WERI-Rb-1 (cell line): ENCODE measurements around the gene FAM168B.

Experiments used
- DNase-seq: peaks from one replicate; pipeline ENCODE4 v3.0.0-alpha.2; 2020
- H3K27ac ChIP-seq: fragments of 250-450 bp; sonication (Bioruptor Pico); 2 replicates; pipeline ENCODE4 v1.5.1; 2020; ENCODE audit warnings: mild to moderate bottlenecking, moderate library complexity
- H3K27me3 ChIP-seq: fragments of 250-450 bp; sonication (Bioruptor Pico); 2 replicates; pipeline ENCODE4 v1.5.1; 2021; ENCODE audit warnings: mild to moderate bottlenecking, low read depth, moderate library complexity; ENCODE audit not compliant: insufficient read depth, severe bottlenecking
- H3K36me3 ChIP-seq: fragments of 250-450 bp; sonication (Bioruptor Pico); 2 replicates; pipeline ENCODE4 v1.5.1; 2020; ENCODE audit warnings: mild to moderate bottlenecking, moderate library complexity
- H3K4me3 ChIP-seq: 2 replicates; pipeline ENCODE4 v1.5.1; 2011; ENCODE audit warnings: low read depth, mild to moderate bottlenecking, control low read depth, low read length
- H3K9me3 ChIP-seq: fragments of 250-450 bp; sonication (Bioruptor Pico); 2 replicates; pipeline ENCODE4 v1.5.1; 2021; ENCODE audit warnings: mild to moderate bottlenecking, moderate library complexity; ENCODE audit not compliant: severe bottlenecking
- TF ChIP-seq, protein P1 (sequence below): IDR thresholded peaks from 2 replicates; pipeline ENCODE4 v1.5.1; 2011; ENCODE audit warnings: low read depth, mild to moderate bottlenecking, control low read depth, inconsistent platforms, low read length

The FAM168B gene

DNA sequence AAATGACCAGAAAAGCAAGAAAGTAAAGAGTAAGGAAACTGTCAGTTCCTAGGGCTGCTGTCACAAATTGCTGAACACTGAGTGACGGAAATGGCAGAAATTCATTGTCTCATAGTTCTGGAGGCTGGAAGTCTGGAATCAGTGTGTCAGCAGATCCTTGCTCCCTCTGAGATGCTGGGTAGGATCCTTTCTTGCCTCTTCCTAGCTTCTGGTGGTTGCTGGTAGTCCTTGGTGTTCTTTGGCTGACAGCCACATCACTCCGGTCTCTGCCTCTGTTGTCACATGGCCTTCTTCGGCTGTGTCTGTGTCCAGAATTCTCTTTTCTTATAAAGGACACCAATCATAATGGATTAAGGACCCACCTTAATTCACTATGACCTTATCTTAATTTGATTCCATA lies 33.8 kb upstream of the FAM168B start:
- Histone ChIP-seq H3K27ac (no peak overlapping the region), H3K9me3 (no peaks in the 10 kb centered on the region), H3K36me3 (peaks cover 44% of the 10 kb centered on the region), H3K4me3 (no peak overlapping the region), H3K27me3 (no peaks in the 10 kb centered on the region)
- TF ChIP-seq, protein P1, sequence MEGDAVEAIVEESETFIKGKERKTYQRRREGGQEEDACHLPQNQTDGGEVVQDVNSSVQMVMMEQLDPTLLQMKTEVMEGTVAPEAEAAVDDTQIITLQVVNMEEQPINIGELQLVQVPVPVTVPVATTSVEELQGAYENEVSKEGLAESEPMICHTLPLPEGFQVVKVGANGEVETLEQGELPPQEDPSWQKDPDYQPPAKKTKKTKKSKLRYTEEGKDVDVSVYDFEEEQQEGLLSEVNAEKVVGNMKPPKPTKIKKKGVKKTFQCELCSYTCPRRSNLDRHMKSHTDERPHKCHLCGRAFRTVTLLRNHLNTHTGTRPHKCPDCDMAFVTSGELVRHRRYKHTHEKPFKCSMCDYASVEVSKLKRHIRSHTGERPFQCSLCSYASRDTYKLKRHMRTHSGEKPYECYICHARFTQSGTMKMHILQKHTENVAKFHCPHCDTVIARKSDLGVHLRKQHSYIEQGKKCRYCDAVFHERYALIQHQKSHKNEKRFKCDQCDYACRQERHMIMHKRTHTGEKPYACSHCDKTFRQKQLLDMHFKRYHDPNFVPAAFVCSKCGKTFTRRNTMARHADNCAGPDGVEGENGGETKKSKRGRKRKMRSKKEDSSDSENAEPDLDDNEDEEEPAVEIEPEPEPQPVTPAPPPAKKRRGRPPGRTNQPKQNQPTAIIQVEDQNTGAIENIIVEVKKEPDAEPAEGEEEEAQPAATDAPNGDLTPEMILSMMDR = no peak
- DNase-seq = no peak

DNA sequence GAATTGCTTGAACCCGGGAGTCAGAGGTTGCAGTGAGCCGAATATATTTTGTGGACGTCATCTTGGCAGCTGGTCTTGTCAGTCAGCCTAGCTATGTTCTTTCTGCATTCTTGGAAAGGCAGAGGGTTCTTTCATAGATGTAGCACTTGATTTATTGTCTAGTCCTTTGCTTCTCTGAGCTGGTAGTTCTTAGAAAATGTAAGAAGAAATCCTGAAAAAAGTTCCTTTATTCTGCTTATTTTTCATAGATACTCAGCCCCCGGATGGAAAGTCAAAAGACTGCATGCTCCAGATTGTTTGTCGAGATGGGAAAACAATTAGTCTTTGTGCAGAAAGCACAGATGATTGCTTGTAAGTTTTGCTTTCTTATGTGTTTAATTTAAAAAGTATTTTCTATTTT lies 33.2 kb upstream of the FAM168B start:
- TF ChIP-seq, protein P1 = no peak
- no peak for DNase-seq
- peaks cover 44% of the 10 kb centered on the region for H3K36me3 ChIP-seq
- no peak overlapping the region for H3K4me3 ChIP-seq
- H3K27ac ChIP-seq = no peak overlapping the region
- H3K9me3 ChIP-seq = no peaks in the 10 kb centered on the region
- no peaks in the 10 kb centered on the region for H3K27me3 ChIP-seq

DNA sequence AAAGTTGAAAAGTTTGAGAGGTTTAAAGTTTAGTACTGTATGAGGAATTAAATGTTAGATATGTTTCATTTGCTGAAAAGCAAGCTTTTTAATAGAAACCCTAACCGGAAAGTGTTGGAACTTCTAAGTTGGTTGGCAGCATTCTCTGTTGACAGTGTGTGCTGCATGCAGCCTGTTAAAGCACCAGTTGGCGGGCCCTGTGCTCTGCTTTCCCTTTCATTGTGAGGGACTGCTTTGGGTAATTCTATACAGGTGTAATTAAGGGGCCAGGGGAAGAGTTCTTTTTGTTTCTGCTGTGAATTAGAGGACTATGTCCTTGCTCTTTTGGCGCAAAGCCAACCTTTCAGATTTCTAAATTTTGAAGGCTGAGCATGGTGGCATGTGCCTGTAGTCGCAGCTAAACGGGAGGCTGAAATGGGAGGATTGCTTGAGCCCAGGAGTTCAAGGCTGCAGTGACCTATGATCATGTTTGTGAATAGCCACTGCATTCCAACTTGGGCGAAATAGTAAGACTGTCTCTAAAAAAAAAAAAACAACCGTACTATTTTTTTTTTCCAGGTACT lies 32.0 kb upstream of the FAM168B start:
- H3K9me3 ChIP-seq = no peaks in the 10 kb centered on the region
- no peak for DNase-seq
- TF ChIP-seq, protein P1 = no peak
- no peaks in the 10 kb centered on the region for H3K27me3 ChIP-seq
- H3K27ac ChIP-seq = no peak overlapping the region
- H3K36me3 ChIP-seq = peaks cover 35% of the 10 kb centered on the region
- H3K4me3 ChIP-seq = no peak overlapping the region

DNA sequence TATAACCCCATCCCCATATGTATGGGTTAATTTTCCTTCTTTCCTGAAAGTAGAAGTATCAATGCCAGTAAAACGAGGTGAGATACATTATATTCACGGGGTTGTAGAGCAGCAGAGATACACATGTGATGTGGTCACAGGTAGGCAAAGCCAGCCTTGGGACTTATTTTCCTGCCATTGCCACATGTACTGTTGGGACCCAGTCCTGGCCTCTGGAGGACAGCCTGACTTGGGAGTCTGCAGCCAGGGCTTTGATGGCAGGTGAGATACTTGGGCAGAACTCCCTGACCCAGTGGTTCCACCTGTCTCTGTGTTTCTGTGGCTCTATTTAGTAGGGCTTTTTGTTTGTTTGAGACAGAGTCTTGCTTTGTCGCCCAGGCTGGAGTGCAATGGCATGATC lies 29.9 kb upstream of the FAM168B start:
- Histone ChIP-seq H3K36me3 (peaks cover 22% of the 10 kb centered on the region), H3K4me3 (no peak overlapping the region), H3K27ac (no peak overlapping the region), H3K9me3 (no peaks in the 10 kb centered on the region), H3K27me3 (no peaks in the 10 kb centered on the region)
- DNase-seq = no peak
- TF ChIP-seq, protein P1 = no peak

DNA sequence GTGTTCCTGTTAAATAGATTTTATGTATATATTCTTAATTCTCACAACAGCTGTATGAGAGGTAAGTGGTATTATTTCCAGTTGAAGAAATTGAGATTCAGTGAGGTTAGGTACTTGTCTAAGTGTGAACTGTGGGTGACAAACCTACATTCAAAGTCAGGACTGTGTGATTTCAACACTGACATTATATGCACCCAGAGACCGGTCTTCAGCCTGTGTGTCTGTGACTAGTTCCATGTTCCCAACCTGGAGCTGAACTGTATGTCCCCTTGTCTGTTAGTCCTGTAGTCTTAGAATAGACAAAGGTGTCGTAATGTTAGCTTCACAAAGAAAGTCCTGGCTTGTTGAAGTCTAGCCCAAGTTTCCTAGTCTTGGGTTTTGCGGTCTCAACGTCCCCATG lies 29.2 kb upstream of the FAM168B start:
- Histone ChIP-seq H3K27ac (no peak overlapping the region), H3K36me3 (peaks cover 18% of the 10 kb centered on the region), H3K4me3 (no peak overlapping the region), H3K27me3 (no peaks in the 10 kb centered on the region), H3K9me3 (no peaks in the 10 kb centered on the region)
- DNase-seq = no peak
- TF ChIP-seq, protein P1 = no peak

DNA sequence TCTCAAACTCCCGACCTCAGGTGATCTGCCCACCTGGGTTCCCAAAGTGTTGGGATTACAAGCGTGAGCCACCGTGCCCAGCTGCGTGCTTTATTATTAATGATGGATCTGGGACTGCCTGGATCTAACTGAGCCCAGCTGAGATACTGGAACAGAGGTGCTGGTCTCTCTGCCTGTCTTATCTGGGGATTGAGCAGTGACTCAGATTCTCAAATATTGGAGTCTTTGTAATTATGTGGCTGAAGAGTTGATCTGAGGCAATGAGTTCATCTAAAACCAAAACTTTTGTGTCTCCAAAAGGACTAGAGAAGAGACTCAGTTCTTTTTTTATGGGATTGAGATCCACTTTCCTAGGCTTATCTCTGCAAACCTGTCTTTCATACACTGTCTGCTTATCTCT lies 28.2 kb upstream of the FAM168B start:
- TF ChIP-seq, protein P1 = no peak
- Histone ChIP-seq H3K27ac (no peak overlapping the region), H3K9me3 (no peaks in the 10 kb centered on the region), H3K27me3 (no peaks in the 10 kb centered on the region), H3K4me3 (no peak overlapping the region), H3K36me3 (peaks cover 9% of the 10 kb centered on the region)
- DNase-seq = no peak
